GM19467 (cell line): Measurements from ENCODE around the gene CYTIP.

Experiments used
- ATAC-seq: cut with Tn5 transposase; IDR thresholded peaks from one replicate; pipeline ENCODE4 v1.9.1; 2021; ENCODE audit warnings: mild to moderate bottlenecking, moderate library complexity; ENCODE audit not compliant: unreplicated experiment

The CYTIP gene

GRCh38 chr2:157443795-157444640 is at the start of gene CYTIP:
Gene CYTIP, minus strand, starts transcription at chr2:157444089. Its CDS starts 69 bp downstream, at chr2:157444020.
- peak; percentile 36 for ATAC-seq

DNA sequence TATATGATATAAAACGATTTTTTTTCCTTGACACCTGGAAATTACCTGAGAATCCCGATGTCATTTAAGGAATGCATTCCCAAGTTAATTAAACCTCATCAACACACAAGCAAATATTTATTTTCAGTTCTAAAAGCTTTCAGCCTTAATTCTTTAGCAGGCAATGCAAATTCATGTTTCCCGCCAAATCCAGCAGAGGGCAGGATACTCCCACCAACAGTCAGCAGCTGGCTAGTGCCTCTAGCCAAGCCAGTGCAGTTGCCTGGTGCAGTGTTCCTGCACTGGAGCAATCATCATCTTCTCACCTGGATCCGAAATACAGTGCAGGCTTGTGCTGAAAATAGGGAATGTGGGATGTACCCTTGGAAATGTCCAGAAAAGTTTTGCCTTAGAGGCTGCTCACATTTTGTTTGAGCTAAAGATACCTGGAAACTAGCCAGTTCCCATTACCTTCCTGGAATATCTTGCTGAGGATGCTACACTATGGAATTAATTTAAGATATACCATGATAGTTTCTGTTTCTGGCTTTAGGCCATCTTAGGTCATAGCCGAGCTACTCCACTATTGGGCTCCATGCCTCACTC is 48.4 kb upstream of the CYTIP start:
- ATAC-seq, result peak; percentile 97

GRCh38 chr2:157489983-157490382 is 46.1 kb upstream of the CYTIP start:
- no peak for ATAC-seq

DNA sequence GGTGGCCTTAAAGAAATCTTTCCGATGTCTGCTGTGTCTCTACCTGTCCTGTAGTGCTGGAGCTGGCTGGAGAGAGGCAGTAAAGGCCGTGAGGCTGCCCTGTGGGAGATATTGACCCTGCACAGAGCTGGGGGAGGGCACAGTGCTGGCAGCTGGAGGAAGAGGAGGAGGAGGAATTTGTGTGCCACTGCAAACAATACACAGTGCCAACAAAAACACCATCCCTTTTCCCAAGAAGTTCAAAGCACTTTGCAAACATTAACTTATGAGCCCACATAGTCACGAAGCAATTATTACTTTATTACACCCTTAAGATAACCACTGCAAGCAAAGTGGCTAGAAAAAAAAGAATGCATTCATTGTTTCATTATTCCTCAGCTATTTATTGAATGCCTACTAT is 45.0 kb upstream of the CYTIP start:
- no peak for ATAC-seq

DNA sequence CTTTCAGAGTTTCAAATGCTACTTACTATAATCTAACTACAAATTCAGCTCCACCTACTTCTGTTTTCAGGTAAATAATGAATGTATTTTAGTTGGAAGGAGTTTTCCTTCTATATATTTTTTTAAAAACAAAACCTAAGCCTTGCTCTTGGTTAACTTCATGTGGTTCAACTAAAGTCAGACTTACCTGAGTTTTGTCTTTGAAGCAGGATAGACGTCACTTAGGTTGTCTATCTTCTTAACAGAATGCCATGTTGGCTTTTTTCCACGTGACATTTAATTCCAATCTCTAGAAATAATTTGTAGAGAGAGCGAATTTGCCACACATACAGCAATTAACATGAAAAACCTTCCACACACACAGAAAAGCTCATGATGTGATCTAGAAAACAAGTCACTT is 43.9 kb upstream of the CYTIP start:
- no peak for ATAC-seq

- no peak for ATAC-seq
Measured at GRCh38 chr2:157487271-157487610, 43.4 kb upstream of the CYTIP start.

DNA sequence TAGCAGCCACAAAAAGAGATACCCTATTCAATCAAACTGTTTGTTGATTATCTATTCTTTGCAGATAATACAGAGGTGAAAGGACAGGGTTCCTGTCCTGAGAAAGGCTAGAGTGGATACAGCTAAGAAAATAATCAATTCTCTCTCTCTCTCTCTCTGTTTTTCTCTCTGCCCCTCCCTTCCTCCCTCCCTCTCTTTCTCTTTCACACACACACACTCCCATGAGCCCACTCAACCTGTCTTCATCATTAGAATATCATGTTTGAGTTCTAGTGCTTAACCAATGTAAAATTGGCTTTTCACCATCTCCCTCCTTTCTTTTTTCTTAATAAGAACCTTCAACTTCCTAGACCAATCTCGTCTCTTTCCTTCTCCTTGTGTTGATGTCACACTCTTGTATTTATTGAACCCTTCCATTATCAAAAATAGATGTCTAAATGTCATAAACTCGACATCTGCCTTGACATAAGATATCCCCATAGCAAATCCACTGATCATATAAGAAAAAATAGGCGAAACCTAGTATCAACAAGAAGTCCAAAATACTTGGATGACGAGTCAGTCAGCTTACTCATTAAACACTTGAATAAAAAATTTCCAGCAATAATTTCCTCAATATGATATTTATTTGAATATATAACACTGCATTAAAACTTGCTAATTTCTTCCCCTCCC is 42.8 kb upstream of the CYTIP start:
- no peak for ATAC-seq

DNA sequence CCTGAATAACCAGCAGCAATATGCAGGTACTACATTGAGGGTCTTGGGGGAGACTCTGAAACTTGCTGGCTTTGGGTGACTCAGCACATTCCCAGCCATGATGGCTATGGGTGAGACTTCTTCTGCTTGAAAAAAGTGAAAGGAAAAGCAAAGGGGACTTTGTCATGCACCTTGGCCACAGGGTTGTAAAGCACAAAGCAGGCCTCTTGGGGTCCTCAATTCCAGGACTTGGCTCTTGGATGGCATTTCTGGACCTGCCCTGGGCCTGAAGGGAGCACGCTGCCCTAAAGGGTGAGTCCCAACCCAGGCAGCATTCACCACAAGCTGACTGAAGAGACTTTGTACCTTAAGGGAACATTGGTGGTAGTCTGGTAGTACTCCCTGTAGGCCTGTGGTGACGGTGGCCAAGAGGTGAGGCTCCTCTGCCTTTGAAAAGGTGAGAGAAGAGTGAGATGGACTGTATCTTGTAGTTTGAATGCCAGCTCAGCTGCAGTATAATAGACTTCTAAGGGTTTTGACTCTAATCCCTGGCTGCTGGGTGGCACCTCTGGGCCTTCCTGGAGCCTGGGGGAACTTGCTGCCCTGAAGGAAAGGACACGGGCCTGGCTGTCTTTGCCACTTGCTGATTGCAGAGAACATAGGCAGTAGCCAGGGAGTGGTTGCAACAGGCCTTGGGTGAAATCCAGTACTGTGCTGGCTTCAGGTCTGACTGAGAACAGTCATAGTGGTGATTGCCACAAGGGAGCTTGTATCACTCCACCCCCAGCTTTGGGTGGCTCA is 36.5 kb upstream of the CYTIP start:
- ATAC-seq, result peak; percentile 57

DNA sequence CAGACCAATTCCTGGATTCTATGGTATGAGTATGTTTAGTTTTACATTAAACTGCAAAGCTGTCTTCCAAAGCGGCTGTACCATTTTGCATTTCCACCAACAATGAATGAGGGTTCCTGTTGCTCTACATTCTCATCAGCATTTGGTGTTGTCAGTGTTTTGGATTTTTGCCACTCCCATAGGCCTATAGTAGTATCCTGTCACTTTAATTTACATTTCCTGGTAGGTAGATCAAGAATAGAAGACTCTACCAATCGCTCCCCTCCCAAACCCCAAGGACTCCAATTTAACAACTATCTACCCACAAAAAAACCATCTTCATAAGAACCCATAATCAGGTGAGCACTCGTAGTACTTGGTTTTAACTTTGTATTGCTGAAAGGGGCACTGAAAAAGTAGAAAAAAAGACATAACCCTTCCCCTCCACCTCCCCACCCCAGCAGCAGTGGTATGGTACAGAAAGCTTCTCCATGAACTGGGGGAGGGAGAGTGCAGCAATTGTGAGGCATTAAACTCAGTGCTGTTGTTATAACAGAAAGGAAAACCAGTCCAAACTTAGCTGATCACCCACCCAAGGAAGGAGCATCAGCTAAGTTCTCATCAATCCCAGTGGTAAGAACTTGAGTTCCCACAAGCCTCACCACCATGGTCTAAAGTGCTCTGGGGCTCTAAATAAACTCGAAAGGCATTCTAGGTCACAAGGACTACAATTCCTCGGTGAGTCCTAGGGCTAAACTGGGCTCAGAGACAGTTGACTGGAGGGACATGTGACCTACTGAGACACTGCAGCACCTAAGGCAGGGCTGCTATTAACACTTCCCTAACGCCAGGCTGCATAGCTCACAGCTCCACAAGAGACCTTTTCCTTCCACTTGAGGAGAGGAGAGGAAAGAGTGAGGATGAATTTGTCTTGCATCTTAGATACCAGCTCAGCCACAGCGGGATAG is 35.5 kb upstream of the CYTIP start:
- ATAC-seq, result no peak

GRCh38 chr2:157477919-157478318 is 34.0 kb upstream of the CYTIP start:
- ATAC-seq, result no peak

DNA sequence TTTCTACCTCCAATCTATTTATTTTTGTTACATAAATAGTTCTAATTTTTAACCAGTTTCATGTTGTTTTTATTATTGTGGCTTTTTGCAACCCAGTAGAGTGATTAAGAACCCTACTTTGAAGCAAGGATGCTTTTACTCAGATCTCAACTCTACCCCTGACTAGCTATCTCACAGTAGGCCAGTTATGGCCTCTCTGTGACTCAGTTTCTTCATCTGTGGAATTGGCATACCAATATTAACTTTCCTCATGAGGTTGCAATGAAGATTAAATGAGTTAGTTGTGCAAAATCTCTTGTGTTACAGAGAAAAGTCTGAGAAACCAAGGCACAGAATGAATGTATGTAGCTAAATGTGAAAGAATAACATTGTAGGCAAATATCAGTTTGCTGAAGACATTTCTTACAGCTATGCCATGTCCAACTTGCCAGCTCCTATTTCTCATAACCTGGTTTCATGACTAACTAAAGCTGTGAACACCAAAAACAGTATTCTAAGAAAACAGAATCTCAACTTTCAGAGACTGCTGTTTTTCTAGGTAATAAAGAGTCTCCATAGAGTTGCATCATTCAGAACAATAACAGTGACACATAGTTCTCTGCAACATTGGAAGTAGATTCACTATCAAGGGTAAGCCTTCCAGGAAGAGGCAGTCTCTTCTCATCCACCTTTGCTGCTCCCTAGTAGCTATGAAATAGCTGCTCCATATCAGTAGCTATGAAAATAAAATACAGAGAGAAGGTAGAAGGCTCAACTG is 33.2 kb upstream of the CYTIP start:
- no peak for ATAC-seq

DNA sequence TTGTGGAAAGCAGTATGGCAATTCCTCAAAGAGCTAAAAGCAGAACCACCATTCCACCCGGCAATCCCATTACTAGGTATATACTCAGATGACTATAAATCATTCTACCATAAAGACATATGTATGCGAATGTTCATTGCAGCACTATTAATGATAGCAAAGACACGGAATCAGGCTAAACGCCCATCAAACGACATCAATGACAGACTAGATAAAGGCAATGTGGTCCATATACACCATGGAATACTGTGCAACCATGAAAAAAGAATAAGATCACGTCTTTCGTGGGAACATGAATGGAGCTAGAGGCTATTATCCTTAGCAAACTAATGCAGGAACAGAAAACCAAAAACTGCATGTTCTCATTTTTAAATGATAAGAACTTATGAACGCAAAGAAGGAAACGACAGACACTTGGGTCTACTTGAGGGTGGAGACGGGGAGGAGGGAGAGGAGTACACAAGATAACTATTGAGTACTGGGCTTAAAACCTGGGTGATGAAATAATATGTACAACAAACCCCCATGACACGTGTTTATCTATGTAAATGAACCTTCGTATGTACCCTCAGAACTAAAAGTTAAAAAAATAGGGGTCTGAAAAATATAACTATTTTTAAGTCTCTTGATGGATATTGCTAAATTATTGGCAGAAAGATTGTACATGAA is 32.0 kb upstream of the CYTIP start:
- no peak for ATAC-seq

DNA sequence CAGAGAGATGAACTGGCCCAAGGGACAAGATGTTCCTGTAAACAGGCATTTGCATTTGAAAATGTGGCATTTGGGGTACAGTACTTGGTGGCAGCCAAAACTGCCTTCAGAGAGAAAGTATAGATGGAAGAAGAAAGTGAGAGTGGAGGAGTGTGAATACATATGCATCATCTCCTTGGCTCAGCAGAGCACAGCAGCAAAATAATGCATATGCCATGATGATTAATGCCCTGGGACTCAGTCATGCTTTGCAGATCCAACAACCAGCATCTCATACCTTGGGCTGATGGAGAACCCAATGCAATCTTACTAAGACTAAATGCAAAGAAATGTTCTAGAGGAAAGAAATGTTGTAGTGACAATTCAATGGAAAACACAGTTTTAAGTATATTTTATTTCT is 29.7 kb upstream of the CYTIP start:
- no peak for ATAC-seq

DNA sequence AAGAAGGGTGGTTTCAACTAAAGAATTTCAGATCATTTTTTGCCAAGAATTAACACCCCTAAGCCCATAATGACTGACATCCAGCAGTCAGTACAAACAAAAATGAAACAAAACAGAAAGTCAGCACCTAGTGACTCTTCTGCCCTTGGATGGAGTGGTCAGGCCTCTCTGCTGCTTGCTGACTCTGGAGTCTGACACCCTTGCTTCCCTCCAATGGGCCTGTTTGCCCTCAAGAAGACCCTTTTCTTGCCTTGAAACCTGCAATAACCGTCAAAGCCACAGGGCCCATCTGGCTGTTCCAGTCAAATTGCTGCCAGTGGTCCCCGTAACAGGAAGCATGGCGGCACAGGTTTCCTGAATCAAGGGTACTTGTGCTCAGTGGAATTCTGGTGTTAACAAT is 27.2 kb upstream of the CYTIP start:
- ATAC-seq, result no peak

DNA sequence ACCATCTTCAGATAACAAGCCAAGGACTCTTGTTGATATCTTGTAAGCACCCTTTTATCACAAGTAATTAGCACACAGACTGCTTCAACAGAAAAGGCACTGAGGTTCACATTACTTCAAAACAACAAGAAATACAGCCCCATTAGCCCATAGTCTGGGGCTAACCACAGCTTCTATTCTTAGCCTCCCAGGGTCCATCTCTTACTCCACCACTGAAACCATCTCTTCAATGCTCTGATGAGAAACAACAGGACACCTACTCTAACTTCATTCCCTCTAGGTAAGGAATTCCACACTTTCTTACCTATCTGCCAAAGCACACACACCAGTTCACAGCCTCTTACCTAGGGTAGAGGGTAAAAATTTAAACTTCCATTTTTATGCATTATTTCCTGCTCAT is 26.4 kb upstream of the CYTIP start:
- peak; percentile 49 for ATAC-seq

DNA sequence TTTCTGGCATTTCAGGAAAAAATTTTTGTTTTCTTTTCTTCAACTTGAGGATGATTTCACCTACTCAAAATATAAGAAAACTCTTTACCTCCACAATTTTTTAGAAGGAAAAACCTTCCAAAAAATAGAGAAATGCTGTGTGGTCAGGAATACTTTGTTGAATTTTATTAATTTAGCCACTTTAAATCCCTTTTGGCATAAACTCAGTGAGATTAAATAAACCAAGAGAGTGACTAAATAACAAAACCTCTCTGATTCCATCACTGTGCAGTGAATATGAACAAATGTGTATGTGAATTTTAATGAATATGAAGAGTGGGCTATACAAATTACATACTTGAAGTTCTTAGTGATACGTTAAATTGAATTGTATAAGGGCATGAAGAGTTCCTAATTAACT is 25.8 kb upstream of the CYTIP start:
- no peak for ATAC-seq

- peak; percentile 74 for ATAC-seq
Measured at GRCh38 chr2:157468931-157469708, 25.2 kb upstream of the CYTIP start.

GRCh38 chr2:157466764-157467163 is 22.9 kb upstream of the CYTIP start:
- ATAC-seq, result peak; percentile 21
